ACC112 (cell line): ENCODE data around the gene CNOT6.
"Not testable (repeated sequence)": the region's sequence is repeated elsewhere in the genome, so short reads cannot be mapped to it uniquely, and the experiment has no call there.

Experiments
- H2AFZ ChIP-seq: fragments of 200-600 bp; sonication (generic); one replicate; pipeline ENCODE4 v1.6.0; 2017; ENCODE audit warnings: antibody characterized with exemption, low read length; ENCODE audit not compliant: unreplicated experiment
- H3K27ac ChIP-seq: fragments of 200-600 bp; sonication (generic); 2 replicates; pipeline ENCODE4 v1.5.1; 2014; ENCODE audit warnings: low read depth, mild to moderate bottlenecking, antibody characterized with exemption, low read length, moderate library complexity
- H3K27me3 ChIP-seq: fragments of 200-600 bp; sonication (generic); 2 replicates; pipeline ENCODE4 v1.6.1; 2014; ENCODE audit warnings: mild to moderate bottlenecking, antibody characterized with exemption, low read length, moderate library complexity, mixed read lengths; ENCODE audit not compliant: insufficient read depth
- H3K36me3 ChIP-seq: fragments of 200-600 bp; sonication (generic); 2 replicates; pipeline ENCODE4 v1.6.1; 2016; ENCODE audit warnings: mild to moderate bottlenecking, antibody characterized with exemption, low read length, moderate library complexity, mixed read lengths; ENCODE audit not compliant: insufficient read depth
- H3K4me1 ChIP-seq: fragments of 200-600 bp; sonication (generic); one replicate; pipeline ENCODE4 v1.6.1; 2016; ENCODE audit warnings: low read length, mixed read lengths; ENCODE audit not compliant: insufficient read depth, unreplicated experiment, control insufficient read depth
- H3K4me3 ChIP-seq: fragments of 200-600 bp; sonication (generic); 2 replicates; pipeline ENCODE4 v1.5.1; 2014; ENCODE audit warnings: mild to moderate bottlenecking, low read depth, low read length
- H3K79me2 ChIP-seq: fragments of 200-600 bp; sonication (generic); one replicate; pipeline ENCODE4 v1.6.0; 2016; ENCODE audit warnings: low read length; ENCODE audit not compliant: control insufficient read depth, unreplicated experiment, insufficient read depth

The CNOT6 gene

DNA sequence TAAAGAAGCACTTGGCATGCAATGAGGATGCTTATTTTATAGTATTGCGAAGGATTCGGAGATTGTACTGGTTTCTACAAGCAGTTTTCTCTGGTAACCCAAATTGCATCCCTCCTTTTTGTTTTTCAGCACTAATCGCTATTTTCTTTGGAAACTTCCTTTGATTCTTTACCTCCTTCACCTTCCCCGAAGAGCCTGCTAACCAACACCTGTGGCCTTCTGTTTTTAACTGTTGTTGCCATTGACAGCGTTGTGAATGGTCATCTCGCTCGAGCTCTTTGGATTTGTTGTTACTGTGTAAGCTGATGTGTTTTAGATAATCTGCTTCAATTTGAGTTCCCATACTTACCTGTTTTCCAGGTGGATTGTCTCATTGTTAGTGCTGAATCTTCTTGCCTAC, 1.1 kb downstream of the CNOT6 start:
- no peaks in the 10 kb centered on the region for H3K36me3 ChIP-seq
- H3K27ac ChIP-seq: no peak overlapping the region
- H2AFZ ChIP-seq: no peak overlapping the region
- H3K4me1 ChIP-seq: peaks cover 13% of the 10 kb centered on the region
- H3K4me3 ChIP-seq: peak overlapping the region; percentile 82
- no peaks in the 10 kb centered on the region for H3K27me3 ChIP-seq
- peaks cover 55% of the 10 kb centered on the region for H3K79me2 ChIP-seq

GRCh38 chr5:180495991-180496741, 2.0 kb downstream of the CNOT6 start:
- Histone ChIP-seq H3K27me3 (no peaks in the 10 kb centered on the region), H3K4me3 (peak overlapping the region; percentile 82; the same call in 1 of the 2 replicates), H3K27ac (no peak overlapping the region), H2AFZ (no peak overlapping the region), H3K4me1 (peaks cover 13% of the 10 kb centered on the region), H3K36me3 (no peaks in the 10 kb centered on the region), H3K79me2 (peaks cover 62% of the 10 kb centered on the region)

GRCh38 chr5:180496806-180497205, 2.6 kb downstream of the CNOT6 start:
- not testable (repeated sequence) for H3K36me3 ChIP-seq, H3K4me3 ChIP-seq, H3K27ac ChIP-seq

DNA sequence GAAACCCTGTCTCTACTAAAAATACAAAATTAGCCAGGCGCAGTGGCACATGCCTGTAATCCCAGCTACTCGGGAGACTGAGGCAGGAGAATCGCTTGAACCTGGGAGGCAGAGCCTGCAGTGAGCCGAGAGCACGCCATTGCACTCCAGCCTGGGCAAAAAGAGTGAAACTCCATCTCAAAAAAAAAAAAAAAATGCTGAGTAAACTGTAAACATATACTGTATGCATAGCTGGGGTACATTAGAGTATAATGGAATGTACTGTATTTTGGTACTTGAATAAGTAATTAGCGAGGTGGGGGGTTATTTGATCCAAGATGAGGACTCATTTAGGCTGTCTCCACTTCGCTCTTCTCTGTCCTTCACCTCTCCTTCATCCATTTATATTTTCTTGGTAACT, 3.7 kb downstream of the CNOT6 start:
- not testable (repeated sequence) for H3K4me3 ChIP-seq

More at GRCh38 chr5:180496806-180497205, 2.6 kb downstream of the CNOT6 start:
- Histone ChIP-seq H3K4me1 (peaks cover 13% of the 10 kb centered on the region), H3K79me2 (peaks cover 68% of the 10 kb centered on the region)
- H3K27me3 ChIP-seq, H2AFZ ChIP-seq: not testable (repeated sequence)

GRCh38 chr5:180498378-180498777, 4.2 kb downstream of the CNOT6 start:
- H3K27me3 ChIP-seq: no peaks in the 10 kb centered on the region
- no peak overlapping the region for H3K4me3 ChIP-seq
- peaks cover 82% of the 10 kb centered on the region for H3K79me2 ChIP-seq
- H3K4me1 ChIP-seq: peaks cover 8% of the 10 kb centered on the region
- H3K36me3 ChIP-seq: no peaks in the 10 kb centered on the region
- H3K27ac ChIP-seq: no peak overlapping the region
- H2AFZ ChIP-seq: no peak overlapping the region

More for the DNA sequence above, 3.7 kb downstream of the CNOT6 start:
- H3K79me2 ChIP-seq: peaks cover 79% of the 10 kb centered on the region
- not testable (repeated sequence) for H3K36me3 ChIP-seq, H3K27me3 ChIP-seq, H2AFZ ChIP-seq, H3K27ac ChIP-seq
- peaks cover 13% of the 10 kb centered on the region for H3K4me1 ChIP-seq

GRCh38 chr5:180499684-180500083, 5.5 kb downstream of the CNOT6 start:
- peaks cover 90% of the 10 kb centered on the region for H3K79me2 ChIP-seq
- H3K27ac ChIP-seq: no peak overlapping the region
- no peak overlapping the region for H2AFZ ChIP-seq
- H3K36me3 ChIP-seq: no peaks in the 10 kb centered on the region
- H3K4me3 ChIP-seq: no peak overlapping the region
- no peaks in the 10 kb centered on the region for H3K27me3 ChIP-seq
- peaks cover 6% of the 10 kb centered on the region for H3K4me1 ChIP-seq

GRCh38 chr5:180500300-180500699, 6.1 kb downstream of the CNOT6 start:
- peaks cover 84% of the 10 kb centered on the region for H3K79me2 ChIP-seq
- not testable (repeated sequence) for H3K4me3 ChIP-seq, H2AFZ ChIP-seq, H3K4me1 ChIP-seq, H3K36me3 ChIP-seq, H3K27ac ChIP-seq, H3K27me3 ChIP-seq

DNA sequence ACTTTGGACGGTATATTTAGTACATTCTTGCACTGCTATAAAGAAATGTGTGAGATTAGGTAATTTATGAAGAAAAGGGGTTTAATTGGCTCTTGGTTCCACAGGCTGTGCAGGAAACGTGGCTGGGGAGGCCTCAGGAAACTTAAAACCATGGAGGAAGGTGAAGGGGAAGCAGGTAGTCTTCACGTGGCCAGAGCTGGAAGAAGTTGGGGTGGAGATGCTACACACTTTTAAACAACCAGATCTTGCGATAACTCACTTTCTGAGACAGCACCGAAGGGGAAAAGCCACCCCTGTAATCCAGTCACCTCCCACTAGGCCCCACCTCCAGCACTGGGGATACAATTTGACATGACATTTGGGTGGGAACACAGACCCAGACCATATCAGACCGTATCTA, 13.5 kb downstream of the CNOT6 start:
- no peaks in the 10 kb centered on the region for H3K4me1 ChIP-seq
- no peak overlapping the region for H3K27ac ChIP-seq
- H2AFZ ChIP-seq: no peak overlapping the region
- no peaks in the 10 kb centered on the region for H3K27me3 ChIP-seq
- H3K36me3 ChIP-seq: no peaks in the 10 kb centered on the region
- no peak overlapping the region for H3K4me3 ChIP-seq
- peaks cover 58% of the 10 kb centered on the region for H3K79me2 ChIP-seq

DNA sequence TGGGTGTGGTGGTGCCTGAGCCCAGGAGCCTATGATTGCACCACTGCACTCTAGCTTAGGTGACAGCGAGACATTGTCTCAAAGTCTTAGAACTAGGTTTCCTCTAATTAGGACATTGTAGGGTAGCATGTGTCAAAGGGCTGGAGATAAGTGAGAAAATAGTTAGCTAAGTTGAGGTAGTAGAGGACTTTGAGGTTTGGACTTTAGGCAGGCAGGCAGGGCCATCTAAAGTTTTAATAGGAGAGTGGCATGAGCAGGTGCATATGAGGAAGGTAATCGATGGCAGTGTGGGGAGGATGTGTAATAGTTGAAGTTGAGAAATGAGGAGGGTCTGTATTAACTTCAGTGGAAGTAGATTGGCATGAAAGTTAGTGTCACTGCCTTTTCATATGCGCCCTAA, 21.1 kb downstream of the CNOT6 start:
- no peak overlapping the region for H3K27ac ChIP-seq
- no peaks in the 10 kb centered on the region for H3K36me3 ChIP-seq
- no peak overlapping the region for H3K4me3 ChIP-seq
- peaks cover 8% of the 10 kb centered on the region for H3K4me1 ChIP-seq
- no peaks in the 10 kb centered on the region for H3K27me3 ChIP-seq
- H3K79me2 ChIP-seq: peaks cover 66% of the 10 kb centered on the region
- no peak overlapping the region for H2AFZ ChIP-seq

DNA sequence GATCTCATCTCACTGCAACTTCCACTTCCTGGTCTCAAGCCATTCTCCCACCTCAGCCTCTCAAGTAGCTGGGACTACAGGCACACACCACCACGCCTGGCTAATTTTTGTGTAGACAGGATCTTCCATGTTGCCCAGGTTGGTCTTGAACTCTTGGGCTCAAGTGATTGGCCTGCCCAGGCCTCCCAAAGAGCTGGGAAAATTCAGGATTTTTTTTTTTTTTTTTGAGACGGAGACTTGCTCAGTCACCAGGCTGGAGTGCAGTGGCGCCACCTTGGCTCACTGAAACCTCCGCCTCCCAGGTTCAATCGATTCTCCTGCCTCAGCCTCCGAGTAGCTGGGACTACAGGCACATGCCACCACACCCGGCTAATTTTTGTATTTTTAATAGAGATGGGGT, 21.8 kb downstream of the CNOT6 start:
- not testable (repeated sequence) for H3K4me1 ChIP-seq, H3K36me3 ChIP-seq, H3K27ac ChIP-seq, H2AFZ ChIP-seq, H3K27me3 ChIP-seq, H3K4me3 ChIP-seq
- peaks cover 67% of the 10 kb centered on the region for H3K79me2 ChIP-seq

- Histone ChIP-seq H3K27ac (no peak overlapping the region), H3K79me2 (peaks cover 72% of the 10 kb centered on the region), H2AFZ (no peak overlapping the region), H3K27me3 (no peaks in the 10 kb centered on the region), H3K4me1 (peaks cover 8% of the 10 kb centered on the region), H3K4me3 (no peak overlapping the region), H3K36me3 (no peaks in the 10 kb centered on the region)
These were observed 22.3 kb downstream of the CNOT6 start for GRCh38 chr5:180516440-180516839.
